H1 (cell line): ENCODE measurements around the gene MPPED2. TPM values are rescaled to one million over a fixed set of nuclear protein-coding genes. Genes with fewer than 3 reads are reported as not detected.

Experiments used
- ATF2 ChIP-seq: IDR thresholded peaks from 2 replicates; pipeline ENCODE4 v1.6.1; 2012; ENCODE audit warnings: low read length, inconsistent platforms
- BCL11A ChIP-seq, 2 experiments: IDR thresholded peaks; one replicate each; pipeline ENCODE4 v1.6.1; 2011; ENCODE audit warnings: low read depth in 2 of 2, low read length in 2 of 2, mild to moderate bottlenecking in 2 of 2
- BRCA1 ChIP-seq: IDR thresholded peaks from 2 replicates; pipeline ENCODE4 v1.6.1; 2012; ENCODE audit warnings: low read depth, low read length, improper control_type of control experiment
- CHD1 ChIP-seq: IDR thresholded peaks from 2 replicates; pipeline ENCODE4 v1.6.1; 2012; ENCODE audit warnings: low read depth, low read length, improper control_type of control experiment
- CHD2 ChIP-seq: IDR thresholded peaks from 2 replicates; pipeline ENCODE4 v1.6.1; 2012; ENCODE audit warnings: low read length, improper control_type of control experiment
- CREB1 ChIP-seq: IDR thresholded peaks from 2 replicates; pipeline ENCODE4 v1.6.1; 2012; ENCODE audit warnings: inconsistent platforms
- E2F6 ChIP-seq: IDR thresholded peaks from 2 replicates; pipeline ENCODE4 v1.6.1; 2012; ENCODE audit warnings: inconsistent platforms
- EGR1 ChIP-seq: IDR thresholded peaks from 2 replicates; pipeline ENCODE4 v1.6.1; 2011; ENCODE audit warnings: low read depth, low read length, borderline replicate concordance
- FOSL1 ChIP-seq: IDR thresholded peaks from 2 replicates; pipeline ENCODE4 v1.6.1; 2011; ENCODE audit warnings: mild to moderate bottlenecking, low read depth, low read length, moderate library complexity; ENCODE audit not compliant: insufficient read depth
- GABPA ChIP-seq: IDR thresholded peaks from 2 replicates; pipeline ENCODE4 v1.6.1; 2011; ENCODE audit warnings: mild to moderate bottlenecking, low read length, moderate library complexity, borderline replicate concordance; ENCODE audit not compliant: insufficient read depth
- KDM1A ChIP-seq: fragments of 200-600, 300-600 bp; sonication (generic); IDR thresholded peaks from 2 replicates; pipeline ENCODE4 v1.7.1; 2016; ENCODE audit warnings: mild to moderate bottlenecking, low read length, borderline replicate concordance
- KDM5A ChIP-seq: fragments of 200-600 bp; IDR thresholded peaks from 2 replicates; pipeline ENCODE4 v1.7.1; 2012; ENCODE audit warnings: mild to moderate bottlenecking, low read length, inconsistent platforms, mixed read lengths
- POLR2AphosphoS5 ChIP-seq: IDR thresholded peaks from 2 replicates; pipeline ENCODE4 v1.6.1; 2011; ENCODE audit warnings: low read depth, low read length
- RAD21 ChIP-seq, 2 experiments: IDR thresholded peaks in 1 of 2; conservative IDR thresholded peaks in 1 of 2; 2 replicates each; pipeline ENCODE4 v1.6.1; 2011; ENCODE audit warnings: low read depth in 2 of 2, low read length in 2 of 2, improper control_type of control experiment in 1 of 2, inconsistent platforms in 1 of 2, mild to moderate bottlenecking in 1 of 2, moderate library complexity in 1 of 2
- SAP30 ChIP-seq: fragments of 300-600 bp; sonication (generic); IDR thresholded peaks from 2 replicates; pipeline ENCODE4 v1.7.1; 2012; ENCODE audit warnings: low read length, moderate library complexity, mild to moderate bottlenecking, inconsistent platforms; ENCODE audit not compliant: insufficient read depth, insufficient replicate concordance
- SIRT6 ChIP-seq: IDR thresholded peaks from one replicate; pipeline ENCODE4 v1.7.1; 2012; ENCODE audit warnings: low read length, inconsistent platforms
- SP1 ChIP-seq: IDR thresholded peaks from 2 replicates; pipeline ENCODE4 v1.6.1; 2011; ENCODE audit warnings: low read depth, low read length
- SUZ12 ChIP-seq: fragments of 200-600 bp; sonication (generic); IDR thresholded peaks from 2 replicates; pipeline ENCODE4 v1.6.1; 2012; ENCODE audit warnings: mild to moderate bottlenecking, inconsistent platforms, low read length, moderate library complexity, mixed read lengths
- TAF1 ChIP-seq: IDR thresholded peaks from 2 replicates; pipeline ENCODE4 v1.6.1; 2011; ENCODE audit warnings: mild to moderate bottlenecking, low read depth, low read length
- TAF7 ChIP-seq: optimal IDR thresholded peaks from 2 replicates; pipeline ENCODE3; 2011; ENCODE audit warnings: low read depth, mild to moderate bottlenecking, inconsistent platforms, low read length, moderate library complexity, borderline replicate concordance
- TEAD4 ChIP-seq: IDR thresholded peaks from 2 replicates; pipeline ENCODE4 v1.6.1; 2012; ENCODE audit warnings: low read depth, low read length, inconsistent platforms, mixed read lengths
- polyA plus RNA-seq, 7 experiments: library from polyadenylated mRNA; depleted of rRNA in 3 of 7; stranded (reverse) in 5 of 7; unstranded in 2 of 7; fragments of >200 nt in 5 of 7; fragments of 200-250 nt in 2 of 7; gene quantifications; 1 replicate in 5 of 7; 2 replicates in 1 of 7; 4 replicates in 1 of 7; pipeline versions ENCODE4 v1.2.1 to v1.2.3, GENCODE V29; 2011 to 2013; ENCODE audit warnings: missing spikeins in 2 of 7, mixed read lengths in 2 of 7
- total RNA-seq: library from RNA; stranded (reverse); fragmentation: NEBNext Ultra II Directional; extraction: Animal tissue kit (Norgen Biotek cat#: 25700); gene quantifications from 2 replicates; pipeline ENCODE4 v1.2.1, GENCODE V29; 2021

Gene MPPED2
- total and polyA plus RNA-seq, 2 of the 8 experiments (the other 6 are each of a cell fraction or from before 2014, with no cell fraction given) = 1.3 to 3.5 TPM

- peak; percentile 29 to 47; a peak in 3 of 4 replicates for TF ChIP-seq RAD21 (IDR thresholded peaks at IDR 0.05 in 1 of 2, conservative IDR thresholded peaks at IDR 0.05 in 1 of 2; ENCODE audit: low read depth in 2 of 2, low read length in 2 of 2)
- no peak for TF ChIP-seq FOSL1
- no peak for TF ChIP-seq KDM5A
- TF ChIP-seq E2F6 = 0 out of 2 replicates have a peak, but pooled peaks have one; percentile 6
- TF ChIP-seq CHD1 = no peak
- peak; percentile 42; the same call in 1 of the 2 replicates for TF ChIP-seq SUZ12
- TF ChIP-seq ATF2 = no peak
- peak; percentile 50; the same call in 1 of the 2 replicates for TF ChIP-seq POLR2AphosphoS5
- no peak; the same call in 1 of the 2 replicates for TF ChIP-seq EGR1
- TF ChIP-seq BRCA1 = no peak
- no peak for TF ChIP-seq SP1
- 0 out of 2 replicates have a peak, but pooled peaks have one; percentile 42 for TF ChIP-seq TAF1
- no peak for TF ChIP-seq TEAD4
- no peak for TF ChIP-seq CREB1
- no peak for TF ChIP-seq CHD2
- peak; percentile 10 for TF ChIP-seq TAF7
- TF ChIP-seq SIRT6 = no peak
- peak; percentile 39; the same call in 1 of the 2 replicates for TF ChIP-seq GABPA
- no peak for TF ChIP-seq BCL11A (IDR thresholded peaks at IDR 0.05; ENCODE audit: low read depth in 2 of 2, low read length in 2 of 2)
- TF ChIP-seq SAP30 = no peak
- no peak for TF ChIP-seq KDM1A
Observed at GRCh38 chr11:30586251-30587144, at the start of gene MPPED2 (continued).
